T1000 (cell line): ENCODE data around the gene NOD1.
"Not testable (repeated sequence)": the region's sequence is repeated elsewhere in the genome, so short reads cannot be mapped to it uniquely, and the experiment has no call there.

ENCODE experiments used
- DNase-seq: peaks from one replicate; lab custom pipeline; 2025; ENCODE audit warnings: mixed read lengths; lab: John Stamatoyannopoulos, UW

Gene NOD1

DNA sequence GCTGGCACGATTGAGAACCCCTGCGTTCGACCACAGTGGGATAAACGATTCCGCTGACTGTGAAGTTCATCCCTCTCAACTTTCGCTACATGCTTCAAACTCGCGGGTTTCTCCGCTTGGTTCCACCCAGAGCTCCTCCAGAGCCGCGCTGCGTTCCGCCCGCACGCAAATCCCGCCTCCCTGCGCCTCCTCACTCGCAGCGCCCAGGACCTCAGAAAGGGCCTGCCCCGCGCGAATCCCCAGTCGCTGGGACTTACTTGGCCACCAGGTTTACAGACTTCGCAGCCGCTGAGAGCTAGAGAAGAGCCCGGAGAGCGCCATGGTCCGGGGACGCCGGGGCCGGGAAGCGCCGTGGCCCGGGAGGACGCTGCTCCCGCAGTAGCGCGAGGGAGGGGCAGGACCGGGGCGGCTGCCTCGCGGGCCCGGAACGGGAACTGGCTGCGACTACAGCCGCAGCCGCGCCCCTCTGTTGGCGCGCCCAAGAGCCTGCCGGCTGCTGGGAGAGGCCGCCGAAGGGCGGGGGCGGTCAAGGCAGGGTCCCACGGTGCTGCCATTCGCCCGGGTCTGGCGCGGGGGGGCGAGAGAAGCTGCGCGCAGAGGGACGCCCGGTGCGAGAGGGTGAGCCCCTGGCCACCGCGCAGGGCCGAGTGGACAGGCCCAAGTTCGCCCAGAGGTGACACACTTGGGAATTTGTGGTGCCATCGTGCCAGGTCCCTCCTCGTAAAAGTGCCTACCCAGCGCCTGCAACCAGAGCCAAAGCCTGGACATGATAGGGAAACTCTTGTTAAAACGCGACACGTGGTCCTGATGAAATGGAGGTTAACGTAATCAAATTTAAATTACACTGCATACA, at the start of gene NOD1:
TSS of gene NOD1 (minus strand) at position 436 of the 853 bp plus-strand sequence. CDS start 21,863 bp downstream, outside the sequence.
- peak; percentile 34 for DNase-seq

DNA sequence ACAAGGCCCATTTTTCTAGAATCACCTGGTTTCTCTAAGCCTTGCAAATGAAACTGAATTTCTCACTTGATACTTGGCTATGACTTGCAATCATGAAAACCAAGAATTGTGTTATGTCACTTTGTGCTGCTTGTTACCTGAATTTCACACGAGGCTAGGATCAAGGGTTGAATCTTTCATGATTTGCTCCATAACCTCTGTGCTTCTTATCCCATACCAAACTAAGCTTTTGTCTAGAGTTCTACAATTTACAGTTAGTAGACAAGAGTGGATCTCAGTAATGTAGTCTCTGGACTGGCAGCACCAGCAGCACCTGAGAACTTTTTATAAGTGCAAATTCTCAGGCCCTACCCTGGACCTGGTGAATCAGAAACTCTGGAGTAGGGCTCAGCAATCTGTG, 48.7 kb upstream of the NOD1 start:
- DNase-seq = not testable (repeated sequence)

GRCh38 chr7:30526163-30526562, 47.6 kb upstream of the NOD1 start:
- no peak for DNase-seq

GRCh38 chr7:30525429-30525828, 46.8 kb upstream of the NOD1 start:
- no peak for DNase-seq

- no peak for DNase-seq
Measured at GRCh38 chr7:30524545-30524944, 46.0 kb upstream of the NOD1 start.

GRCh38 chr7:30523466-30523865, 44.9 kb upstream of the NOD1 start:
- DNase-seq = no peak

- DNase-seq = no peak
Measured at GRCh38 chr7:30522159-30522558, 43.6 kb upstream of the NOD1 start.

GRCh38 chr7:30521532-30521931, 42.9 kb upstream of the NOD1 start:
- DNase-seq = no peak

- no peak for DNase-seq
Measured at GRCh38 chr7:30519122-30519521, 40.5 kb upstream of the NOD1 start.

DNA sequence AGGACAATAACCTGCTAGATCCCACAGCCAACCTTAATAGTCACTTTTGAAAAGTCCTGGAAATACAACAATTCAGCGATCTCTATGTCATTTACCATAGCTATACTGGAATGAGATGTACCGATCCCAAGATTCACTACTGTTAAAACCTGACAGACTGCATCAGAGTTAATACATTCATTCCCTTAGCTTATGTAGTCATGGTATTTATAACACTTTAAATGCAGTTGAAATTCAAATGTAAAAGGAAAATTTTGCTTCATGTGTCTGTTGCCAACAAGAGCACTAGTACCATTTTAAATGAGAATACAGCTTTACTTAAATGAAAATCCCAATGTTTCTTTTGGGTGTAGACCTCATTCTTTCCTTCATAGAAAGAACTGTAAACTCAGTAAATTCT, 37.2 kb upstream of the NOD1 start:
- DNase-seq = no peak

DNA sequence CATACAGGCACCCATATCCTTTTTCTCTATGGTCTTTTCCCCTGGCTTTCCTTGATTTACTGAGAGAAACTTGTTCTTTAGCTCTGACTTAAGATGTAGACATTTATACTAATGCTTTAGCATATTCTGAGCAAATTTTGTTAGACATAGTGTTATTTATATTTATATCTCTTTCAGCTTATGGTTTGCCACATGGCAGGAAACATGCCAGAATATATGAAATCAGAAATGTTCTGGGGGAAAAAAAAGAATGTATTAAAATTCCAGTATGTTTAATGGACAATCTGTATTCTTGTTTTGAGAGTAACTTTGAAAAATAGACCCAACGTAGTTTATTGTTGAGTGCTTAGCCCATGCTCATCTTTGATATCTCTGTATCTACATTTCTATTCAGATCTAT, 36.2 kb upstream of the NOD1 start:
- no peak for DNase-seq

- no peak for DNase-seq
Measured at GRCh38 chr7:30514177-30514576, 35.6 kb upstream of the NOD1 start.

DNA sequence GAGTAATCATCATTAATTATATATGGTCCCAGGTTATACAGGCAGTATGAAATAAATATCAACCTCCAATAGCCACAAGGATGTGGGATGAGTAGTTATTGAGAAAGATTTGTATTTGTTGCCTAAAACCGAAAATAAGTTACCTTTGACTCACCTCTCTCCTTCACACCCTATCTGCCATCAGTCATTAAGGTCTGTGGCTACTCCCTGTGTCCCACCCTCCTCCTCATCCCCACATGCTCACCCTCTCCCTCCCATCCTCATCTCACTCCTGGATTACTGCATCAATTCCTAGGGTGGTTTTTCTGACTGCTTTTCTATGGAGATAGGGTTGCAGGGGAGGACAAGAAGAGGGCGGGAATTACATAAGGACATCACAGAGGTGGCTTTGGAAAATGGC, 35.2 kb upstream of the NOD1 start:
- no peak for DNase-seq

GRCh38 chr7:30511973-30512662, 33.5 kb upstream of the NOD1 start:
- no peak for DNase-seq

GRCh38 chr7:30511494-30511893, 32.9 kb upstream of the NOD1 start:
- no peak for DNase-seq

GRCh38 chr7:30510124-30511075, 31.8 kb upstream of the NOD1 start:
- DNase-seq = no peak

- DNase-seq = not testable (repeated sequence)
Measured at GRCh38 chr7:30509171-30509857, 30.7 kb upstream of the NOD1 start.

DNA sequence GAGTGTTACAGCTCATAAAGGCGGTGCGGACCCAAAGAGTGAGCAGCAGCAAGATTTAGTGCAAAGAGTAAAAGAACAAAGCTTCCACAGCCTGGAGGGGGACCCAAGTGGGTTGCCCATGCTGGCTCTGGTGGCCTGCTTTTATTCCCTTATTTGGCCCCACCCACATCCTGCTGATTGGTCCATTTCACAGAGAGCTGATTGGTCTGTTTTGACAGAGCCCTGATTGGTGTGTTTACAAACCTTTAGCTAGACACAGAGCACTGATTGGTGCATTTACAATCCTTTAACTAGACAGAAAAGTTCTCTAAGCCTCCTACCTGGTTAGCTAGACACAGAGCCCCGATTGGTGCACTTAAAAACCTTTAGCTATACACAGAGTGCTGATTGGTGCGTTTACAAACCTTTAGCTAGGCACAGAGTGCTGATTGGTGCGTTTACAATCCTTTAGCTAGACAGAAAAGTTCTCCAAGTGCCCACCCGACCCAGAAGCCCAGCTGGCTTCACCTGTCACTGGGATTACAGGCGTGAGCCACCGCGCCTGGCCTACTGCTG, 28.8 kb upstream of the NOD1 start:
- not testable (repeated sequence) for DNase-seq

DNA sequence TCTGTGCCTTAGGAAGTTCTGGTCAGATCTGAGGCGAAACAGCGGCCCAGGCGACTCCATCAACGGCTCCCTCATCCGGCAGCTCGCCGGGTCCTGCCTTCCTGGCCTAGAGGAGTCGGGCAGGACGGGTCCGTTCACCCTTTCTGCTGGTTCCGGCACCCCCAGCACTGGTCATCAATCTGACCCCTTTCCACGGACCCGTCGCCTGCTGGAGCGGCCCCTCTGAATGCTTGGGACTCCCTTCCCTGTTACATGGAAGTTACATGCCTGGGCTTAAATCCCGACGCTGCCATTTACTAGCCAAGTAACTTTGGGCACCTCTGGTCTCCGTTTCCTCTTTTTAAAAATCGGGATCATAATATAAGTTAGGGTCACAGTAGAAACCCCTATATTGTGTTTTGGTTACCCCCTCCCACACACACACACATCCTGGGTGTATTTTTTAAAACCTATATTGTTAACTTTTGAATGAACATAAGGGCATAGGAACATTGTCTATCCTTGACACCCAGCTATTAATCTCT, 26.7 kb upstream of the NOD1 start:
- no peak for DNase-seq

DNA sequence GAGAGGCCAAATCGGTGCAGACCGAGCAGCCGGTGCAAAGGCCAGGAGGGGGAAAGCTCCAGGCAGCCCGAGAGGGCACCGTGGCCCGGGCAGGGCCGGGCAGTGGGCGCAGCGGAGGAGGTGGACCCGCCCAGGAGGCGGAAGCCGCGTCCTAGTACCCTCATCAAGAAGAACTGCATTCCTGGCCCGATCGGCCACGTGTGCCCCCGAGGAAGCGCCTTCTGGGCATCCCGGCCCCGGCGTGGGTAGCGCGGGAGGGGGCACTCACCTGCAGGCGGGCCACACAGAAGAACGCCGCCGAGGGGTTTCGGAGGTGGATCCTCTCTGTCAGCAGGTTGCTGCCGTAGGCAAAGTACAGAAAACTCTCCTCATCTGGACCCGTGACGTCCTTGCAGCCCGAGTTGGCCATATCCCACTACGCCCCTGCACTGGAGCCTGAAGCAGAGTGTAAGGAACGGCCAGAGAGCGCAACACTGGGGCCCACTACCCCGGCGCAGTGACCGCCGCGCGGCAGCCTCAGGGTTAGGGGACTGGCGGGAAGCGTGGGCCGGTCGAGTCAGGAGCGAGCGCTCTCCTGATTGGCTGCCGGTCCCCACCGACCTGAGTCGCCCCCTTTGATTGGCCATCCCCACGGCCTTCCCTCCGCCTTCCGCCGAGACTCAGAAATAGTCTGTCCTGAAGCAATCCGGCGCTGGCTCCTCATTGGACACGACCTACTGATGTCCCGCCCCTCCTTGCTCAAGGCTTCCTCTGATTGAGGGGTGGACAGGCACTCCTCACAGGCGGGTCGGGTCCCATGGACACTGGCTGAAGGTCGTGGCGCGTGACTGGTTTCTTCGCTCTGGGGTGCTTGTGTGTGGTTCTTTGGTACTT, 26.0 kb upstream of the NOD1 start, which contains the start of gene GGCT:
TSS of gene GGCT (minus strand) at position 529 of the 873 bp plus-strand sequence. CDS start at position 409, 120 bp downstream.
- DNase-seq = peak; percentile 94
